Measurements from ENCODE around the gene MTURN. TPM values are rescaled to one million over a fixed set of nuclear protein-coding genes. Genes with fewer than 3 reads are reported as not detected.
A peak's percentile ranks its signal among the peaks of the same experiment; 100 is the strongest.

MTURN gene
- polyA plus RNA-seq, 3 donors, result 5.9 to 7.9 (median 7.5) TPM

GRCh38 chr7:30162133-30162532, 27.3 kb downstream of the MTURN start:
- Histone ChIP-seq H3K4me2 (replicated peaks; ENCODE audit: extremely low read depth, low read length, poor library complexity, severe bottlenecking) (no peak overlapping the region), H3K9ac (ENCODE audit: insufficient read depth, low read length, poor library complexity, severe bottlenecking) (no peak overlapping the region), H2AFZ (ENCODE audit: insufficient read depth, low read depth, low read length, poor library complexity, severe bottlenecking) (no peak overlapping the region), H3K27me3 (ENCODE audit: control insufficient read depth in 2 of 2, insufficient read depth in 2 of 2, low read length in 2 of 2) (no peaks in the 10 kb centered on the region), H3K4me3 (replicated peaks in 1 of 3; ENCODE audit: low read depth in 2 of 3, low read length in 3 of 3) (no peak overlapping the region), H3K79me2 (ENCODE audit: insufficient read depth, low read length) (no peaks in the 10 kb centered on the region), H3K9me3 (replicated peaks in 1 of 2; ENCODE audit: control insufficient read depth in 1 of 2, insufficient read depth in 1 of 2, low read length in 2 of 2) (no peaks in the 10 kb centered on the region), H4K20me1 (ENCODE audit: insufficient read depth, low read length) (no peaks in the 10 kb centered on the region), H3K27ac (ENCODE audit: low read depth in 1 of 2, low read length in 2 of 2) (no peak overlapping the region), H3K36me3 (replicated peaks in 1 of 2; ENCODE audit: control insufficient read depth in 1 of 2, insufficient read depth in 2 of 2, low read length in 2 of 2) (no peaks in the 10 kb centered on the region), H3K4me1 (ENCODE audit: control insufficient read depth in 1 of 2, insufficient read depth in 2 of 2, low read length in 2 of 2) (peaks cover 71 to 74% of the 10 kb centered on the region in 2 donors)
- H3K4me1 Mint-ChIP-seq, result peaks cover 82% of the 10 kb centered on the region
- peak overlapping the region in 1 of 2 donors; percentile 49 for H3K4me3 Mint-ChIP-seq
- H3K9me3 Mint-ChIP-seq, result no peaks in the 10 kb centered on the region
- peak overlapping the region in 2 of 7 donors; percentile 27 to 73 for H3K27ac Mint-ChIP-seq
- no peak for DNase-seq
- H3K36me3 Mint-ChIP-seq, result peaks cover 0 to 5% of the 10 kb centered on the region in 2 donors
- intact Hi-C loops (cut with micrococcal nuclease), result loop anchor here (5.0 to 10.0 kb wide), 4 partner anchors 63 to 263 kb away; partner anchors contain the start of gene ZNRF2 (in 1 of the 2)
- H3K27me3 Mint-ChIP-seq (ENCODE audit: low read depth in 3 of 3), result peaks cover 0 to 1% (median 0%) of the 10 kb centered on the region in 3 donors
- no CpG with 5 or more reads among the region's 3 CpGs for WGBS (ENCODE audit: insufficient coverage)
- TF ChIP-seq CTCF (IDR thresholded peaks at IDR 0.05), result no peak

GRCh38 chr7:30162622-30163124, 27.9 kb downstream of the MTURN start:
- Histone ChIP-seq H3K4me1 (ENCODE audit: control insufficient read depth in 1 of 2, insufficient read depth in 2 of 2, low read length in 2 of 2) (peaks cover 71 to 74% of the 10 kb centered on the region in 2 donors), H3K4me3 (replicated peaks in 1 of 3; ENCODE audit: low read depth in 2 of 3, low read length in 3 of 3) (no peak overlapping the region), H3K9ac (ENCODE audit: insufficient read depth, low read length, poor library complexity, severe bottlenecking) (no peak overlapping the region), H3K27me3 (ENCODE audit: control insufficient read depth in 2 of 2, insufficient read depth in 2 of 2, low read length in 2 of 2) (no peaks in the 10 kb centered on the region), H3K36me3 (replicated peaks in 1 of 2; ENCODE audit: control insufficient read depth in 1 of 2, insufficient read depth in 2 of 2, low read length in 2 of 2) (no peaks in the 10 kb centered on the region), H3K27ac (ENCODE audit: low read depth in 1 of 2, low read length in 2 of 2) (no peak overlapping the region), H3K9me3 (replicated peaks in 1 of 2; ENCODE audit: control insufficient read depth in 1 of 2, insufficient read depth in 1 of 2, low read length in 2 of 2) (no peaks in the 10 kb centered on the region), H3K79me2 (ENCODE audit: insufficient read depth, low read length) (no peaks in the 10 kb centered on the region), H2AFZ (ENCODE audit: insufficient read depth, low read depth, low read length, poor library complexity, severe bottlenecking) (no peak overlapping the region), H4K20me1 (ENCODE audit: insufficient read depth, low read length) (no peaks in the 10 kb centered on the region), H3K4me2 (replicated peaks; ENCODE audit: extremely low read depth, low read length, poor library complexity, severe bottlenecking) (peak overlapping the region; percentile 31)
- intact Hi-C loops (cut with micrococcal nuclease), result loop anchor here (5.0 to 10.0 kb wide), 4 partner anchors 62 to 262 kb away; partner anchors contain the start of gene ZNRF2 (in 1 of the 2)
- H3K4me3 Mint-ChIP-seq, result peak overlapping the region in 1 of 2 donors; percentile 80
- H3K9me3 Mint-ChIP-seq, result no peaks in the 10 kb centered on the region
- WGBS (ENCODE audit: insufficient coverage), result 55% methylated on average over 3 of the region's 5 CpGs
- no peak for TF ChIP-seq CTCF (IDR thresholded peaks at IDR 0.05)
- H3K27me3 Mint-ChIP-seq (ENCODE audit: low read depth in 3 of 3), result peaks cover 0 to 1% (median 0%) of the 10 kb centered on the region in 3 donors
- peaks cover 0 to 5% of the 10 kb centered on the region in 2 donors for H3K36me3 Mint-ChIP-seq
- peak overlapping the region in 3 of 7 donors; percentile 73 to 89 (median 85) for H3K27ac Mint-ChIP-seq
- peaks cover 79% of the 10 kb centered on the region for H3K4me1 Mint-ChIP-seq
- DNase-seq, result no peak

All from CD14-positive monocyte (primary cell).